NCI-H1694 treated with DMSO at 0.1 percent for 48 hours (cell line): ENCODE data around the gene MACROD2.

ENCODE experiments used
- DNase-seq: peaks from one replicate; lab custom pipeline; 2025; lab: John Stamatoyannopoulos, UW

MACROD2 gene

GRCh38 chr20:14647016-14647415 is 651.7 kb downstream of the MACROD2 start:
- DNase-seq = no peak

DNA sequence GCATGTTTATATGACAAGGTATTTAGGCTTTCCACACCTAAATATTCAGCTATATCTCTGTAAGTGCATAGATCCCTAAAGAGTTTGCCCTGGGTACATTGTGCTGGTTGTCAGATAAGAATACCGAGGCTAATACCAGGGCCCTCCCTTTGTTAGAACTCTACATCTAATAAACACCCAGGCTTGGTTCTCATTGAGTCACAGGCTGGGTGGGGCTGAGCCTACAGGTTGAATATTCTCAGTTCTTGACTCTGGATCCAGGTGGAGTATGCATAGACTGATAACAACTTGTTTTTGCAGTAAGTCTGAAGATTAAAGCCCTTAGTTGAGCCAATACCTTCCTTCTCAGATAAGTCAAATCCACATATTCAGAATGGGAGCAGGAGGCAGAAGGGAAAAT is 654.3 kb downstream of the MACROD2 start:
- DNase-seq = no peak

DNA sequence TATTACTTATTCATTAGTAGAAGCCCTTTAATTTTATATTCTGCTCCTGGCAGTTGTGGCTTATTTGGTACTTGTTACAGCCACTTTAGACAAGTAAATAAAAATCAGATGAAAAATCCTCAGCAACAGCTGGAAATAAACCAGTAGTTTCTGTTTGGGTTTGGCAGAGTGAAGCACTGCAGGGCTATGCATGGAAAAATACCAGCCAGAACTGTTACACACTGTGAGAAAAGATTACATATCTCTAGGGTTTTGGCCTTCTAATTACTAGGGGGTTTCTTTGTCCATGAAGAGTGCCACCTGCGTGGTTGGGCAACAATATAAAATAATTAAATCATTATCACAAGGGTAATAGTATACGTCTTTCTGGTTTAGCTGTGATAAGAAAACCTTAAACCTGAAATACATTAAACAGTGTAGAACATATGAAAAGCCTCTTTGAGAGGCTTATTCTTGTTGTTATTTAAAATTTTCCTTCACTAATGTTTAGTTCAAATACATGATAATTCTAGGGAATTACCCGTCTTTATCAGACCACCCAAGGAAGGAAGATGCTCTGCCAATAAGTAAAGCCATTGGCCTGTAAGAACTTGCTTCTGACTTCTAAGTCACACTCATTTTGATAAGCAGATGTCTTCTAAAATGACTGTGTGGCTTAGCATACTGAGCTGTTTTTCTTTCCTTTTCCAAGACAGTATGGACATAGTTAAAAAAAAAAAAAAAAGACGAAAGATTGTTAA is 662.1 kb downstream of the MACROD2 start:
- no peak for DNase-seq

- no peak for DNase-seq
Observed at GRCh38 chr20:14664101-14664500, 668.8 kb downstream of the MACROD2 start.

- DNase-seq = no peak
Observed at GRCh38 chr20:14666696-14667095, 671.4 kb downstream of the MACROD2 start.

- no peak for DNase-seq
Observed at GRCh38 chr20:14667226-14667625, 671.9 kb downstream of the MACROD2 start.

- no peak for DNase-seq
Observed at GRCh38 chr20:14672066-14672465, 676.8 kb downstream of the MACROD2 start.

DNA sequence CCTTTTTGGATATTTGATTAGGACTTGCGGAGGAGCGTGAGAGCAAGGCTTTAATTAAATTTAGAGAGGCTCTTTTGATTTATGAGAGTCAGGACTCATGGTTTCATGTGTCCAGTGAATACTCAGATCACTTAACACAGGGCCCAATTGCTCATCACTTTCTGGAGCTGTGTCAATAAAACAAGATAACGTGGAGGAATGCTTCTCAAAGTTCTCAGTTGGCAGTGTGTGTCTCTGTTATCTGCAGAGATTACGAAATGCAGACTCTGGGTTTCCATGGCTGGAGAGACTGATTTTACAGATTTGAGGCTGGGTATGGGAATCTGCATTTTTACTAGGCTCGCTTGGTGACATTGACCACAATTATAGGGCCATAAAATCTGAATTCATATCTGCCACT is 677.8 kb downstream of the MACROD2 start:
- DNase-seq = no peak

DNA sequence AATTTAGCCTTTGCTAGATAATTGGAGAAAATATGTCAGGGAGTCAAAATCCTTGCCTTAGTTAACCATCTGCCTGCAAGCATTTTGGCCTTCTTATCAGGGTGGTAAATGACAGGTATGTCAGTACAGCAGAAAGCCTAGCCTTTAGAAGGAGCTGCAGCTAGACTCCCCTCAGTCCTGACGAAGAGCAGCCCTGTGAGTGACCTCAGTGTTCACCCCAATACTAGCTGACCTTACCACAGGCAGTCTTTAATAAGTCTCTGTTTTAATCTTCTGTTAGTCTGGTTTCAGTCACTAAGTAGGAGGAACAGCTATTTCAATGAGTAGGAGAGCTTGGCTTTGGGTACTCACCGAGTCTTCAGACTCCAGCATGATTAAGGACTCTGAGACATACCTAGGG is 682.1 kb downstream of the MACROD2 start:
- DNase-seq = no peak

DNA sequence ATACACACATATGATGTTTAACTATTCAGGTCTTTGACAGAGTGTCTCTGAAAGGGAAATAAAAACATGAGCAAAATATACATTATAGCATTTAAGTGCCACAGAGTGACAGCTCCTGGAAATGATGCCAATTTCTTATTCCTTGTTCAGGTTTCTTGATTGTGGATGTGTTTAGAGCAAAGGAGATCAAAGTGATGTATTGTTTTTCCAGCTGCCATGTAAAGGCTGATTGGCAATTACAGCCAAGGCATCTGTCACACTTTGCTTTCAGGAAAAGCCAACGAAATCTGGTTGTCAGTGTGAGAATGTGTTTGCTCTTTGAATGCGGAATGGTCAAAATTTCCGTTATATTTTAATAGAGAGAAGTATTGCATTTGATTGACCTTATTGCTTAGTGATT is 689.9 kb downstream of the MACROD2 start:
- DNase-seq = peak; percentile 25

GRCh38 chr20:14687313-14687712 is 692.0 kb downstream of the MACROD2 start:
- no peak for DNase-seq

GRCh38 chr20:14688005-14688404 is 692.7 kb downstream of the MACROD2 start:
- no peak for DNase-seq

GRCh38 chr20:14691994-14692393 is 696.7 kb downstream of the MACROD2 start:
- no peak for DNase-seq

GRCh38 chr20:14696478-14696877 is 701.2 kb downstream of the MACROD2 start:
- no peak for DNase-seq

DNA sequence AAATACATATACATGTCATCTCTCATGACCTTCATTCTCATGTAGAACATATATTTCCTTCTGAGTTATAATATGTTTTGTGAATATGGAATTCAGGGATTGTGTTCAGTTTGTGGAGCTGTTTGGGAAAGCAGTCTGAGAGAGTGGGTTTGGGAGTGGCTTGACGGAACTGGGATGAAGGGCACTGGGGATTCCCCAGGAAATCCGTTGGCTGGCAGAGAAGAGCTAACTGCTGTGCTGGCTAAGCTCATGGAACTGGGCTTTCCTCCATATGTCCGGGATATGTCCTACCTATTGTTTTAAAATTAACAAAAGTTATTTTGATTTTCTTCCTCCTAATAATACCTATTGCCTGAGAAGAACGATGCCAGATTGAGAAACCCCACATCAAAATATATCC is 701.6 kb downstream of the MACROD2 start:
- DNase-seq = no peak

DNA sequence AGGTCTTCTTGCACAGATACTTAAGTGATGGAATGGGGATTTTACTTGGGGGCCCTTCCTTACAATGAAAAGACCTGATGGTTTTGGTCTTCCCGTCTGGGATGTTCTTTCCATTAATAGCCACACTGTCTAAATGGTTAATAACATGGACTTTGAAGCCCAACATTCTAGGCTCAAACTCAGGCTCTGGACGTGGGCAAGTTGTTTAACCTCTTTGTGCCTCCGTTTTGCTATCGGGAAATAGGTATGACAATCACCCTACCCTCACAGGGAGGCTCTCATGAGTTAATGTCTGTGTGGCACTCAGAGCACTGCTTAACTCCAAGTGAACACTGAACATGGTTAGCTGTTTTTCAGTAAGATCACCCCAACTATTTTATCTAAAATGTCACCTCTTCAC is 702.8 kb downstream of the MACROD2 start:
- no peak for DNase-seq

GRCh38 chr20:14698605-14699373 is 703.5 kb downstream of the MACROD2 start:
- no peak for DNase-seq

DNA sequence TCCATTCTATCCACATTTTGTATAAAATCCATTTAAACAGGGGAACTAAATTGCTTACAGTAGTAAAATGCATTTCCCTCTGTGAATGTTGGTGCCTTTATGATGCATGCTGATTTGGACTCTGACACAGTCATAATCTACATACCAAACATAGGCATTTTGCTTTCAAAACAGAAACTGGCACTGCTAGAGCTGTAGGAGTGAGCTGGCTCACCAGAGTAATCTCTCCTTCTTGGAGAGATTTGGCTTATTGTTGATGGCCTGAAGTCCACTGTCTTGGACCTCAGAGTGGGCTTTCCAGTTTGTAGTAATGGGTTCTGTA is 705.3 kb downstream of the MACROD2 start:
- DNase-seq = no peak

GRCh38 chr20:14701326-14701725 is 706.0 kb downstream of the MACROD2 start:
- DNase-seq = no peak

- DNase-seq = no peak
Observed at GRCh38 chr20:14706555-14706954, 711.2 kb downstream of the MACROD2 start.

GRCh38 chr20:14707026-14707680 is 711.8 kb downstream of the MACROD2 start:
- DNase-seq = no peak

DNA sequence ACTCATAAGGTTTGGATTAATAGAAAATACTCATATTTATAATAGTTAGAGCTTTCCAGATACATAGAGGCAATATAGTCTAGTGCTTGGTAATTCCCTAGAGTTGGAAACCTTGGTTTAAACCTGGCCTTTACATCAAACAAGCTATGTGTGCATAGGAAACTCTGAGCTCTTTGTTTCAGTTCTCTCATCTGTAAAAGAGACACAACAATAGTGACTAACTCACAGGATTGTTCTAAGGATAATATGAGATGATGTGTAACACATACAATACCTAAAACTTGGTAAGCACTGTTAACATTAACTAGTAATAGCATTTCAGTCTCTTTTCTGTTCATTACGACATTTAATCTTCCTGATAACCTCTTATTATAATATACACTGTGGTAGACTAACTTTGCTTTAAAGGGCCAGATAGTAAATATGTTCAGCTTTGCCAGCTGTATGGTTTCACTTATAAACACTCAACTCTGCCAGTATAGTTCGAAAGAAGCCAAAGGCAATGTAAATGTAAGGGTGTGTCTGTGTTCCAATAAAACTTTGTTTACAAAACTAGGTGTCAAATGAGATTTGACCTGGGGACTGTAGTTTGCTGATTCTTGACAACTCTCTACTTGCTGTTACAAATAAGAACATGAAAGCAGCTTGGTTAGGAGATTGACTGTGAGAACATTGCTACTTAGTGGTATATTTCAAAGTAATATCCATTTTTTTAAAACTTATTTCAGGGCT is 712.7 kb downstream of the MACROD2 start:
- DNase-seq = no peak

GRCh38 chr20:14709439-14709838 is 714.1 kb downstream of the MACROD2 start:
- DNase-seq = no peak
